CD4-positive, alpha-beta T cell treated with Interleukin-4 for 4 hours (primary cell): Measurements from ENCODE around the gene WASHC2A.
"Not testable (repeated sequence)": the region's sequence is repeated elsewhere in the genome, so short reads cannot be mapped to it uniquely, and the experiment has no call there.

ENCODE experiments used
- DNase-seq: peaks from one replicate; pipeline ENCODE4 v3.0.0-alpha.2; 2020

The WASHC2A gene

GRCh38 chr10:50075139-50075538 is 7.4 kb downstream of the WASHC2A start:
- not testable (repeated sequence) for DNase-seq

- not testable (repeated sequence) for DNase-seq
Observed at GRCh38 chr10:50075544-50075943, 7.8 kb downstream of the WASHC2A start.

- DNase-seq, result not testable (repeated sequence)
Observed at GRCh38 chr10:50091304-50091703, 23.6 kb downstream of the WASHC2A start.

GRCh38 chr10:50092928-50093327 is 25.2 kb downstream of the WASHC2A start:
- not testable (repeated sequence) for DNase-seq

- not testable (repeated sequence) for DNase-seq
Observed at GRCh38 chr10:50094630-50095029, 26.9 kb downstream of the WASHC2A start.

GRCh38 chr10:50095402-50095801 is 27.6 kb downstream of the WASHC2A start:
- DNase-seq, result not testable (repeated sequence)

GRCh38 chr10:50096722-50097121 is 29.0 kb downstream of the WASHC2A start:
- DNase-seq, result not testable (repeated sequence)

- DNase-seq, result not testable (repeated sequence)
Observed at GRCh38 chr10:50098645-50099044, 30.9 kb downstream of the WASHC2A start.

GRCh38 chr10:50101139-50101582 is 33.4 kb downstream of the WASHC2A start:
- not testable (repeated sequence) for DNase-seq

GRCh38 chr10:50101747-50102146 is 34.0 kb downstream of the WASHC2A start:
- DNase-seq, result not testable (repeated sequence)

GRCh38 chr10:50102267-50102666 is 34.5 kb downstream of the WASHC2A start:
- not testable (repeated sequence) for DNase-seq

- DNase-seq, result not testable (repeated sequence)
Observed at GRCh38 chr10:50108999-50109698, 41.4 kb downstream of the WASHC2A start.

- DNase-seq, result not testable (repeated sequence)
Observed at GRCh38 chr10:50112419-50113112, 44.8 kb downstream of the WASHC2A start.

- not testable (repeated sequence) for DNase-seq
Observed at GRCh38 chr10:50126765-50127164, 59.0 kb downstream of the WASHC2A start.

GRCh38 chr10:50127770-50128292 is 60.1 kb downstream of the WASHC2A start:
- DNase-seq, result not testable (repeated sequence)

GRCh38 chr10:50131245-50131965 is 63.7 kb downstream of the WASHC2A start:
- not testable (repeated sequence) for DNase-seq

- DNase-seq, result not testable (repeated sequence)
Observed at GRCh38 chr10:50132322-50132721, 64.6 kb downstream of the WASHC2A start.

- not testable (repeated sequence) for DNase-seq
Observed at GRCh38 chr10:50132841-50133240, 65.1 kb downstream of the WASHC2A start.

GRCh38 chr10:50143512-50144174 is 75.9 kb downstream of the WASHC2A start:
- not testable (repeated sequence) for DNase-seq

GRCh38 chr10:50145575-50145974 is 77.8 kb downstream of the WASHC2A start:
- DNase-seq, result not testable (repeated sequence)

GRCh38 chr10:50152792-50153272 is 85.1 kb downstream of the WASHC2A start:
- DNase-seq, result no peak

GRCh38 chr10:50157868-50158267 is 90.1 kb downstream of the WASHC2A start:
- DNase-seq, result not testable (repeated sequence)
